Measurements from ENCODE around the gene C1S. TPM values are rescaled to one million over a fixed set of nuclear protein-coding genes. Genes with fewer than 3 reads are reported as not detected.
A peak's percentile ranks its signal among the peaks of the same experiment; 100 is the strongest.

Gene C1S
- total and polyA plus RNA-seq, 9 of the 15 experiments (the other 6 are each of a cell fraction or from before 2014, with no cell fraction given), result 0.08 to 0.84 (median 0.27) TPM

DNA sequence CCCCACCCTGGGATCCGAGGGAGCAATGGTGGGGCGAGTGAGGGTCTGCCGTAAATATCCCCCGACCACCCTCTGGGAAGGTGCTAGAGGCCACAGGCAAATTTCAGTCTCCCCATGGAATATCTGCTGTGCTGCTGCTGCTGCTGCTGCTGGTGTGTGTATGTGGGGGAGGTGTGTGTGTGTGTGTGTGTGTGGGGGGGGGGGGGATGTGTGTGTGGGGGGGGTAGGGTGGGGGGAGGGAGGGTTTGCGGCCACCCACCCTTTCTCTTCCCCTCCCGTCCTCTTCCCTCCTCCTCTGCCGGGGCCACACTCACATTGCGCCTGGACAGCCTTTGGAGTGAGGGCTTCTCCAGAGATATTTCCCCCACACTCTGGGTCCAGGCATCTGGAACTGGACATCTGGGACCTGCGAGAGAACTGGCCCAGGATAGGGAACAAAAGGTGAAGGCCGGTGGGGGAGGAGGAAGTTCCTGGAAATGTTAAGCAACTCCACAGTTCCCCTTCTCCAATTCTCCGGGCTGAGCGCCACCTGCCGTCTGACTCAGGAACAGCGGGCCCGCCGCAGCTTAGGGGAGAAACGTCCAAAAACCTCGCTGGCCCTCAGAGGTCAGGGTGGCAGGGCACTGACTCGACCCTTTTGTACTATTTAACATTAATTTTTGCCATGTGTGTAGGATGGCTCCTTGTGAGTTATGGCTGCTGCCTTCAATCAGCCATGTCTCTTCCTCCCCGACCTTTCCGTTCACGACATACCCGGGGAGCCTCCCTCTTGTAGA, 48.5 kb downstream of the C1S start, which contains the start of gene C1RL (continued):
- TF ChIP-seq ZNF274 (IDR thresholded peaks at IDR 0.05; ENCODE audit: borderline replicate concordance, low read depth, low read length) (no peak), PTTG1 (tag; IDR thresholded peaks at IDR 0.05; ENCODE audit: low read depth) (no peak), GATAD2B (IDR thresholded peaks at IDR 0.05; ENCODE audit: borderline replicate concordance) (peak; percentile 22; the same call in 1 of the 2 replicates), KDM1A (IDR thresholded peaks at IDR 0.05) (0 out of 4 replicates have a peak, but pooled peaks of 1 of the 2 experiments have one; percentile 46), RB1 (IDR thresholded peaks at IDR 0.05; ENCODE audit: low read depth) (peak; percentile 35; the same call in 1 of the 2 replicates), POLR2A (conservative IDR thresholded peaks at IDR 0.05) (peak; percentile 52; the same call in 1 of the 2 replicates), SMARCA4 (IDR thresholded peaks at IDR 0.05) (peak; percentile 34; the same call in 1 of the 2 replicates), SMARCA5 (IDR thresholded peaks at IDR 0.05) (no peak), ETV6 (IDR thresholded peaks at IDR 0.05; ENCODE audit: borderline replicate concordance in 1 of 2, low read depth in 2 of 2, low read length in 1 of 2) (peak in 1 of 2 experiments; percentile 59; a peak in 1 of 4 replicates), ETV6 (CRISPR knock-in tag; IDR thresholded peaks at IDR 0.05; ENCODE audit: borderline replicate concordance) (no peak), TGIF2 (CRISPR knock-in tag; IDR thresholded peaks at IDR 0.05) (no peak), PML (IDR thresholded peaks at IDR 0.05; ENCODE audit: low read length) (no peak; the same call in none of the 2 replicates), TSC22D4 (tag; IDR thresholded peaks at IDR 0.05) (no peak)
- TF ChIP-seq, protein P1, sequence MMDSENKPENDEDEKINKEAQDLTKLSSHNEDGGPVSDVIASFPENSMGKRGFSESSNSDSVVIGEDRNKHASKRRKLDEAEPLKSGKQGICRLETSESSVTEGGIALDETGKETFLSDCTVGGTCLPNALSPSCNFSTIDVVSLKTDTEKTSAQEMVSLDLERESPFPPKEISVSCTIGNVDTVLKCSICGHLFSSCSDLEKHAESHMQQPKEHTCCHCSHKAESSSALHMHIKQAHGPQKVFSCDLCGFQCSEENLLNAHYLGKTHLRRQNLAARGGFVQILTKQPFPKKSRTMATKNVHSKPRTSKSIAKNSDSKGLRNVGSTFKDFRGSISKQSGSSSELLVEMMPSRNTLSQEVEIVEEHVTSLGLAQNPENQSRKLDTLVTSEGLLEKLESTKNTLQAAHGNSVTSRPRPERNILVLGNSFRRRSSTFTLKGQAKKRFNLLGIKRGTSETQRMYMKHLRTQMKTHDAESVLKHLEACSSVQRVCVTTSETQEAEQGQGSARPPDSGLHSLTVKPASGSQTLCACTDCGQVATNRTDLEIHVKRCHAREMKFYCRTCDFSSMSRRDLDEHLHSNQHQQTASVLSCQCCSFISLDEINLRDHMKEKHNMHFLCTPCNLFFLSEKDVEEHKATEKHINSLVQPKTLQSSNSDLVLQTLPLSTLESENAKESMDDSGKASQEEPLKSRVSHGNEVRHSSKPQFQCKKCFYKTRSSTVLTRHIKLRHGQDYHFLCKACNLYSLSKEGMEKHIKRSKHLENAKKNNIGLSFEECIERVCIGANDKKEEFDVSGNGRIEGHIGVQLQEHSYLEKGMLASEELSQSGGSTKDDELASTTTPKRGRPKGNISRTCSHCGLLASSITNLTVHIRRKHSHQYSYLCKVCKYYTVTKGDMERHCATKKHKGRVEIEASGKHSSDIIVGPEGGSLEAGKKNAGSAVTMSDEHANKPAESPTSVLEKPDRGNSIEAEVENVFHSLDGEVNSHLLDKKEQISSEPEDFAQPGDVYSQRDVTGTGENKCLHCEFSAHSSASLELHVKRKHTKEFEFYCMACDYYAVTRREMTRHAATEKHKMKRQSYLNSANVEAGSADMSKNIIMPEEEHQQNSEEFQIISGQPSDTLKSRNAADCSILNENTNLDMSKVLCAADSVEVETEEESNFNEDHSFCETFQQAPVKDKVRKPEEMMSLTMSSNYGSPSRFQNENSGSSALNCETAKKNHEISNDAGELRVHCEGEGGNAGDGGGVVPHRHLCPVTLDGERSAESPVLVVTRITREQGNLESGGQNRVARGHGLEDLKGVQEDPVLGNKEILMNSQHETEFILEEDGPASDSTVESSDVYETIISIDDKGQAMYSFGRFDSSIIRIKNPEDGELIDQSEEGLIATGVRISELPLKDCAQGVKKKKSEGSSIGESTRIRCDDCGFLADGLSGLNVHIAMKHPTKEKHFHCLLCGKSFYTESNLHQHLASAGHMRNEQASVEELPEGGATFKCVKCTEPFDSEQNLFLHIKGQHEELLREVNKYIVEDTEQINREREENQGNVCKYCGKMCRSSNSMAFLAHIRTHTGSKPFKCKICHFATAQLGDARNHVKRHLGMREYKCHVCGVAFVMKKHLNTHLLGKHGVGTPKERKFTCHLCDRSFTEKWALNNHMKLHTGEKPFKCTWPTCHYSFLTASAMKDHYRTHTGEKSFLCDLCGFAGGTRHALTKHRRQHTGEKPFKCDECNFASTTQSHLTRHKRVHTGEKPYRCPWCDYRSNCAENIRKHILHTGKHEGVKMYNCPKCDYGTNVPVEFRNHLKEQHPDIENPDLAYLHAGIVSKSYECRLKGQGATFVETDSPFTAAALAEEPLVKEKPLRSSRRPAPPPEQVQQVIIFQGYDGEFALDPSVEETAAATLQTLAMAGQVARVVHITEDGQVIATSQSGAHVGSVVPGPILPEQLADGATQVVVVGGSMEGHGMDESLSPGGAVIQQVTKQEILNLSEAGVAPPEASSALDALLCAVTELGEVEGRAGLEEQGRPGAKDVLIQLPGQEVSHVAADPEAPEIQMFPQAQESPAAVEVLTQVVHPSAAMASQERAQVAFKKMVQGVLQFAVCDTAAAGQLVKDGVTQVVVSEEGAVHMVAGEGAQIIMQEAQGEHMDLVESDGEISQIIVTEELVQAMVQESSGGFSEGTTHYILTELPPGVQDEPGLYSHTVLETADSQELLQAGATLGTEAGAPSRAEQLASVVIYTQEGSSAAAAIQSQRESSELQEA (IDR thresholded peaks at IDR 0.05; ENCODE audit: low read depth), result no peak
- TF ChIP-seq, protein P2, sequence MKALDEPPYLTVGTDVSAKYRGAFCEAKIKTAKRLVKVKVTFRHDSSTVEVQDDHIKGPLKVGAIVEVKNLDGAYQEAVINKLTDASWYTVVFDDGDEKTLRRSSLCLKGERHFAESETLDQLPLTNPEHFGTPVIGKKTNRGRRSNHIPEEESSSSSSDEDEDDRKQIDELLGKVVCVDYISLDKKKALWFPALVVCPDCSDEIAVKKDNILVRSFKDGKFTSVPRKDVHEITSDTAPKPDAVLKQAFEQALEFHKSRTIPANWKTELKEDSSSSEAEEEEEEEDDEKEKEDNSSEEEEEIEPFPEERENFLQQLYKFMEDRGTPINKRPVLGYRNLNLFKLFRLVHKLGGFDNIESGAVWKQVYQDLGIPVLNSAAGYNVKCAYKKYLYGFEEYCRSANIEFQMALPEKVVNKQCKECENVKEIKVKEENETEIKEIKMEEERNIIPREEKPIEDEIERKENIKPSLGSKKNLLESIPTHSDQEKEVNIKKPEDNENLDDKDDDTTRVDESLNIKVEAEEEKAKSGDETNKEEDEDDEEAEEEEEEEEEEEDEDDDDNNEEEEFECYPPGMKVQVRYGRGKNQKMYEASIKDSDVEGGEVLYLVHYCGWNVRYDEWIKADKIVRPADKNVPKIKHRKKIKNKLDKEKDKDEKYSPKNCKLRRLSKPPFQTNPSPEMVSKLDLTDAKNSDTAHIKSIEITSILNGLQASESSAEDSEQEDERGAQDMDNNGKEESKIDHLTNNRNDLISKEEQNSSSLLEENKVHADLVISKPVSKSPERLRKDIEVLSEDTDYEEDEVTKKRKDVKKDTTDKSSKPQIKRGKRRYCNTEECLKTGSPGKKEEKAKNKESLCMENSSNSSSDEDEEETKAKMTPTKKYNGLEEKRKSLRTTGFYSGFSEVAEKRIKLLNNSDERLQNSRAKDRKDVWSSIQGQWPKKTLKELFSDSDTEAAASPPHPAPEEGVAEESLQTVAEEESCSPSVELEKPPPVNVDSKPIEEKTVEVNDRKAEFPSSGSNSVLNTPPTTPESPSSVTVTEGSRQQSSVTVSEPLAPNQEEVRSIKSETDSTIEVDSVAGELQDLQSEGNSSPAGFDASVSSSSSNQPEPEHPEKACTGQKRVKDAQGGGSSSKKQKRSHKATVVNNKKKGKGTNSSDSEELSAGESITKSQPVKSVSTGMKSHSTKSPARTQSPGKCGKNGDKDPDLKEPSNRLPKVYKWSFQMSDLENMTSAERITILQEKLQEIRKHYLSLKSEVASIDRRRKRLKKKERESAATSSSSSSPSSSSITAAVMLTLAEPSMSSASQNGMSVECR (CRISPR knock-in tag; IDR thresholded peaks at IDR 0.05), result no peak

All from K562 (cell line).